ENCODE data around the gene CYP26B1.

Gene CYP26B1

GRCh38 chr2:72147303-72147971, at the start of gene CYP26B1:
CYP26B1 (minus strand) TSS chr2:72147862; CDS start chr2:72147834, 28 bp downstream.
- DNase-seq = no peak

- DNase-seq = no peak
Measured at GRCh38 chr2:72193723-72194122, 46.1 kb upstream of the CYP26B1 start.

- no peak for DNase-seq
Measured at GRCh38 chr2:72191441-72191840, 43.8 kb upstream of the CYP26B1 start.

GRCh38 chr2:72185206-72185605, 37.5 kb upstream of the CYP26B1 start:
- DNase-seq = no peak

- DNase-seq = no peak
Measured at GRCh38 chr2:72183466-72183865, 35.8 kb upstream of the CYP26B1 start.

GRCh38 chr2:72183016-72183415, 35.4 kb upstream of the CYP26B1 start:
- no peak for DNase-seq

- DNase-seq = no peak
Measured at GRCh38 chr2:72182547-72182946, 34.9 kb upstream of the CYP26B1 start.

- no peak for DNase-seq
Measured at GRCh38 chr2:72181616-72182015, 34.0 kb upstream of the CYP26B1 start.

- no peak for DNase-seq
Measured at GRCh38 chr2:72180351-72180750, 32.7 kb upstream of the CYP26B1 start.

- no peak for DNase-seq
Measured at GRCh38 chr2:72178551-72178950, 30.9 kb upstream of the CYP26B1 start.

- no peak for DNase-seq
Measured at GRCh38 chr2:72176281-72176680, 28.6 kb upstream of the CYP26B1 start.

GRCh38 chr2:72175636-72176035, 28.0 kb upstream of the CYP26B1 start:
- no peak for DNase-seq

- DNase-seq = no peak
Measured at GRCh38 chr2:72173640-72174321, 26.1 kb upstream of the CYP26B1 start.

- DNase-seq = no peak
Measured at GRCh38 chr2:72172478-72172877, 24.8 kb upstream of the CYP26B1 start.

- no peak for DNase-seq
Measured at GRCh38 chr2:72166279-72166678, 18.6 kb upstream of the CYP26B1 start.

GRCh38 chr2:72165792-72166191, 18.1 kb upstream of the CYP26B1 start:
- no peak for DNase-seq

GRCh38 chr2:72162574-72162973, 14.9 kb upstream of the CYP26B1 start:
- DNase-seq = no peak

- no peak for DNase-seq
Measured at GRCh38 chr2:72159211-72159993, 11.7 kb upstream of the CYP26B1 start.

GRCh38 chr2:72157871-72158771, 10.5 kb upstream of the CYP26B1 start:
- DNase-seq = no peak

- DNase-seq = no peak
Measured at GRCh38 chr2:72156872-72157271, 9.2 kb upstream of the CYP26B1 start.

- DNase-seq = no peak
Measured at GRCh38 chr2:72155737-72156136, 8.1 kb upstream of the CYP26B1 start.

- no peak for DNase-seq
Measured at GRCh38 chr2:72155151-72155550, 7.5 kb upstream of the CYP26B1 start.
